Keratinocyte (primary cell): ENCODE measurements around the gene TNFAIP6.

Experiments used
- CTCF ChIP-seq, 3 experiments: IDR thresholded peaks in 1 of 3; conservative IDR thresholded peaks in 1 of 3; optimal IDR thresholded peaks in 1 of 3; 2 replicates in 2 of 3; 3 replicates in 1 of 3; pipeline versions ENCODE3 to v1.5.1; 2011; ENCODE audit warnings: low read length in 3 of 3, mild to moderate bottlenecking in 3 of 3, moderate library complexity in 2 of 3, control low read depth in 1 of 3, inconsistent platforms in 1 of 3; ENCODE audit not compliant: insufficient read depth in 2 of 3; ENCODE audit errors: extremely low read depth in 1 of 3
- EZH2 ChIP-seq: IDR thresholded peaks from one replicate; pipeline ENCODE4 v1.6.1; 2012; ENCODE audit warnings: inconsistent platforms, mild to moderate bottlenecking, low read length, moderate library complexity

GRCh38 chr2:151409601-151410484, 52.5 kb downstream of the TNFAIP6 start, which contains the start of gene RIF1:
- peak; percentile 46 to 73 (median 63) for TF ChIP-seq CTCF (optimal IDR thresholded peaks at IDR 0.05 in 1 of 3, IDR thresholded peaks at IDR 0.05 in 1 of 3, conservative IDR thresholded peaks at IDR 0.05 in 1 of 3; ENCODE audit: extremely low read depth in 1 of 3, insufficient read depth in 2 of 3, low read length in 3 of 3)
- TF ChIP-seq EZH2 = no peak
